Kidney epithelial cell (primary cell): ENCODE measurements around the gene SOX6. TPM values are rescaled to one million over a fixed set of nuclear protein-coding genes. Genes with fewer than 3 reads are reported as not detected.

Experiments used
- DNase-seq: peaks from one replicate; pipeline ENCODE4 v3.0.0-alpha.2; 2010; ENCODE audit warnings: low read depth
- H3K27me3 ChIP-seq: 2 replicates; pipeline ENCODE4 v1.6.0; 2011; ENCODE audit warnings: low read length; ENCODE audit not compliant: control insufficient read depth, insufficient read depth
- H3K36me3 ChIP-seq: 2 replicates; pipeline ENCODE4 v1.5.1; 2011; ENCODE audit warnings: low read length; ENCODE audit not compliant: control insufficient read depth, insufficient read depth
- H3K4me3 ChIP-seq: 2 replicates; pipeline ENCODE4 v1.5.1; 2011; ENCODE audit warnings: low read depth, mild to moderate bottlenecking, control low read depth, low read length
- total RNA-seq: library from RNA; depleted of rRNA; stranded (reverse); fragments of >200 nt; gene quantifications from 2 replicates; pipeline ENCODE4 v1.2.3, GENCODE V29; 2015
- TF ChIP-seq, protein P1 (sequence below): IDR thresholded peaks from 2 replicates; pipeline ENCODE4 v1.5.1; 2011; ENCODE audit warnings: mild to moderate bottlenecking, moderate library complexity, low read length, control low read depth, inconsistent platforms; ENCODE audit not compliant: insufficient read depth, poor library complexity, severe bottlenecking

The SOX6 gene
- total RNA-seq, 1 donor from 2014 or later, result 2.7 TPM

DNA sequence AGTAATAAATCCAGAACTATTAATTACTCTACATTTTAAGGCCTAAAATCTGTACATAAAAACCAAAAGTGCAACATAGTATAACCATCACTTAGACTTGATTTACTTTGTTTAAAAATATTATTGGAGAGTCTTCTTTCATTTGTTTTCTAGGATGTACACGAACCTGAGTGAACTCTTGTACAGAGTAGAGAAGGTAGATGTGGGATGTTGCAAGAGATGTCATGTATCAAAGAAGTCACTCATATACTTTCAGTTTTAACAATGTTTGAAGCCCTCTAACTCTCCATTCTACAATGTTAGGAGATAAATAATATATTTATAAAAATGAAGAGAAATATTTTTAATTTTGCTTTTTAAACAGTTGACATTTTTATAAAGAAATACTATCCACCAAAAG, 38.6 kb downstream of the SOX6 start:
- Histone ChIP-seq H3K36me3 (no peaks in the 10 kb centered on the region), H3K27me3 (no peaks in the 10 kb centered on the region), H3K4me3 (no peak overlapping the region)
- TF ChIP-seq, protein P1, sequence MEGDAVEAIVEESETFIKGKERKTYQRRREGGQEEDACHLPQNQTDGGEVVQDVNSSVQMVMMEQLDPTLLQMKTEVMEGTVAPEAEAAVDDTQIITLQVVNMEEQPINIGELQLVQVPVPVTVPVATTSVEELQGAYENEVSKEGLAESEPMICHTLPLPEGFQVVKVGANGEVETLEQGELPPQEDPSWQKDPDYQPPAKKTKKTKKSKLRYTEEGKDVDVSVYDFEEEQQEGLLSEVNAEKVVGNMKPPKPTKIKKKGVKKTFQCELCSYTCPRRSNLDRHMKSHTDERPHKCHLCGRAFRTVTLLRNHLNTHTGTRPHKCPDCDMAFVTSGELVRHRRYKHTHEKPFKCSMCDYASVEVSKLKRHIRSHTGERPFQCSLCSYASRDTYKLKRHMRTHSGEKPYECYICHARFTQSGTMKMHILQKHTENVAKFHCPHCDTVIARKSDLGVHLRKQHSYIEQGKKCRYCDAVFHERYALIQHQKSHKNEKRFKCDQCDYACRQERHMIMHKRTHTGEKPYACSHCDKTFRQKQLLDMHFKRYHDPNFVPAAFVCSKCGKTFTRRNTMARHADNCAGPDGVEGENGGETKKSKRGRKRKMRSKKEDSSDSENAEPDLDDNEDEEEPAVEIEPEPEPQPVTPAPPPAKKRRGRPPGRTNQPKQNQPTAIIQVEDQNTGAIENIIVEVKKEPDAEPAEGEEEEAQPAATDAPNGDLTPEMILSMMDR, result no peak
- DNase-seq, result no peak

DNA sequence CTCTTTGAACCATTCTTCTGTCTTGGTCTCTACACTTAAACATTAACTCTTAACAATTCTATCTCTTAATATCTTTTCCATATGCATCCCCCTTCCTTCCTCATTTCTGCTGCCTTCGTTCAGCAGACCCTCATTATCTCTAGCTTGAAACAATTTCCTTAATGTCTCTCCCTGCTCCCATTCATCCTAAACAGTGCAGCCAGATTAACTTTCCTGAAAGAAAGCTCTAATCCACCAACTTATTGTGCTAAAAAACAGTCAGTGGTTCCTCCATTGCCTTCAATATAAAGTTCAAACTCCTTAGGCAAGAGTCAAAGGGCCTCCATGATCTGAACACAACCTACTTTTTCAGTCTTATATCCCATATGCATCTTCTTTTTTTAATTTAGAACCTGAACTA, 42.5 kb downstream of the SOX6 start:
- Histone ChIP-seq H3K36me3 (no peaks in the 10 kb centered on the region), H3K27me3 (no peaks in the 10 kb centered on the region), H3K4me3 (no peak overlapping the region)
- TF ChIP-seq, protein P1, result no peak
- no peak for DNase-seq

DNA sequence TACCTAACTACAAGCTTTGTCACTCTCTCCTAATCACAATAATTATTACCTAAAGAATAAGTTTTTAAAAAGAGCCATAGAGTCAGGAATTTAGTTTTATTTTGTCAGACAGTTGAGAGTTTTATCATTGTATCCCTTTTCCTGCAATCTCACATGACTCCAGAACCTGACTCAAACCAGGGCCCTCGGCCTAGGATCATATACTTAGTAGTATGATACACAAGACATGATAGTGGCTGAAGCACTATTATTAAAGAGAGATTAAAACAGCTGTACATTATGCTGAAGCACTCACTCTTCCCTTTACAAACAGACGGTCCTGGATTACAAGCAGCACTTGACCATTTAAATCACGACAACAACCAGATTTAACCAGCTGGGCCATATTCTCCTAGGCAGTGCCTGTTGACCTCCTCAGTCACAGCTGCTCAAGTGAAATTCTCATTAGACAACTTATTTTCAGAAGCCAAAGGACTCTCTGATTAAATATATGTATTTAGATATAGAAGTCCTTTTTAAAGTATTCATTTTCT, 44.0 kb downstream of the SOX6 start:
- Histone ChIP-seq H3K36me3 (no peaks in the 10 kb centered on the region), H3K27me3 (no peaks in the 10 kb centered on the region), H3K4me3 (no peak overlapping the region)
- TF ChIP-seq, protein P1, result no peak
- DNase-seq, result no peak

DNA sequence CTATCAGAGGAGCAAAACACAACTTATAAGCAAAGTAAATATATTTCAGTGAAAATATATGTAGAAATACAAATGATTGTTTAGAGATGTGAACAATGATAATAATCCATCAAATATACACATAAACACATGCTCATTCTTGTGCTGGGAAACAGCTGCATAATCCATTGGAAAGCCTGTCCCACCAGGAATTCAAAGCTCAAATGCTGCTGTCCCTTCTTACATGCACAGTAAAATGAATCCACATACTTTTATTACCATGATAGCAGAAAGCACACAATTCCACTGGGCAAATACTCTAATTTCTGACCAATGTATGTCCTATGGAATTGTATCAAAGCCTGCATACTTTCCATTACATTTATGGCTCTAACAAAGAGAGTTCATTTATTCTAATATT, 44.5 kb downstream of the SOX6 start:
- TF ChIP-seq, protein P1, result no peak
- Histone ChIP-seq H3K36me3 (no peaks in the 10 kb centered on the region), H3K4me3 (no peak overlapping the region)

DNA sequence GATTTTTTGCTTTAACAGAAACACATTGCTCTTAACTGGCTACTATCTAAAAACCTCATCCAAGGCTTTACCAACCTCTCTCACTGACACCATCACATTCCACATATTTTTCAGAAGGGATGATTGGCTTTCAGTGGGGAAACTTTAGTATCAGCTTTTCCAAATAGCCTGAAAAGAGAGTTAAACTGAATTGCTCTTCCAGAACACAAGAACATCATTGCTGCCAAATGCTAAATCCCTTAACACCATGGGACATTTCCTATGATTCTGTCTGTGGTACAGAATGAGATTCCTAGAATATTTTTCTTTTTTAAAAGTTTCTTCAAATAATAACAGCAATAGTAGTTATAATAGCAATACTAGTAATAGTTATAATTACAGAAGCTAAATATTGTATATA, 45.4 kb downstream of the SOX6 start:
- DNase-seq, result no peak
- no peaks in the 10 kb centered on the region for H3K27me3 ChIP-seq
- no peaks in the 10 kb centered on the region for H3K36me3 ChIP-seq
- H3K4me3 ChIP-seq, result no peak overlapping the region
- TF ChIP-seq, protein P1, result no peak

More for the DNA sequence above, 44.5 kb downstream of the SOX6 start:
- H3K27me3 ChIP-seq, result no peaks in the 10 kb centered on the region
- no peak for DNase-seq

DNA sequence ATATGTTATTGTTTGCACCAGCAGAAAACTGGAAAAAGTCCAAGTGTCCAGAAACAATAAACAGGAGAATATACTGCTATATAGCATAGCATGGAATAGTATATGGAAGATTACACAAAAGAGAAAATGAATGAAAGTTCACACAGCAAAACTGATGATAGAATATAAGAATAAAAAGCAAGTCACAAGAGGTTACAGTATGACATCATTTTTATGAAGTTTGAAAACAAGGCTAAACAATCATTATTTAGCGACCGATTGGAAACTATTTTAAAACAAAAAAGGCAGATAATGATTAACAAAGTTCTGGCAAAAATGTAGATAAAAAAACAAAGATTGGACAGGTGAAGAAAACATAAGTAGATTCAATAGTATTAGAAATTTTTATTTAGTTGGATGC, 47.1 kb downstream of the SOX6 start:
- Histone ChIP-seq H3K36me3 (no peaks in the 10 kb centered on the region), H3K4me3 (no peak overlapping the region), H3K27me3 (no peaks in the 10 kb centered on the region)
- TF ChIP-seq, protein P1, result no peak
- no peak for DNase-seq
